H1 (cell line): ENCODE results near the gene LY6G5B. TPM values are rescaled to one million over a fixed set of nuclear protein-coding genes. Genes with fewer than 3 reads are reported as not detected.

Experiments
- CTCF ChIA-PET: fragments of 300-600 bp; sonication (Branson Sonifier 250); formaldehyde crosslinking; loops from one replicate; lab custom pipeline; 2021; ENCODE audit not compliant: partially characterized antibody; lab: Charles Lee
- POLR2A ChIA-PET: fragments of 300-600 bp; sonication (Branson Sonifier 250); formaldehyde crosslinking; loops from one replicate; lab custom pipeline; 2021; ENCODE audit warnings: inconsistent platforms; ENCODE audit not compliant: partially characterized antibody; lab: Charles Lee
- DNase-seq, 2 experiments: peaks; one replicate each; pipeline versions ENCODE4 v3.0.0 to v3.0.0-alpha.2; 2010 to 2022; ENCODE audit warnings: low spot score in 2 of 2, low read depth in 1 of 2, mixed read lengths in 1 of 2
- FAIRE-seq: peaks from 2 replicates; lab custom pipeline; 2011; peaks lifted over from hg19 to GRCh38; lab: Jason Lieb, UNC
- H2AFZ ChIP-seq: 2 replicates; pipeline ENCODE4 v1.8.1; 2012; ENCODE audit warnings: low read length, inconsistent platforms
- H2AK5ac ChIP-seq: 2 replicates; pipeline ENCODE4 v1.6.1; 2013; ENCODE audit warnings: low read depth, low read length
- H2BK120ac ChIP-seq: replicated peaks from 2 replicates; pipeline ENCODE3; 2013; ENCODE audit warnings: low read depth, low read length, inconsistent platforms
- H2BK12ac ChIP-seq: 2 replicates; pipeline ENCODE4 v1.6.1; 2013; ENCODE audit warnings: low read depth, low read length
- H2BK15ac ChIP-seq: 2 replicates; pipeline ENCODE4 v1.6.1; 2013; ENCODE audit warnings: low read length
- H2BK20ac ChIP-seq: 2 replicates; pipeline ENCODE4 v1.6.1; 2013; ENCODE audit warnings: low read length
- H2BK5ac ChIP-seq: 2 replicates; pipeline ENCODE4 v1.6.1; 2013; ENCODE audit warnings: low read depth, low read length
- H3K14ac ChIP-seq: 2 replicates; pipeline ENCODE4 v1.6.1; 2013; ENCODE audit warnings: inconsistent platforms; ENCODE audit not compliant: insufficient read length
- H3K18ac ChIP-seq: 2 replicates; pipeline ENCODE4 v1.6.1; 2013; ENCODE audit warnings: low read length; ENCODE audit errors: extremely low read depth
- H3K23ac ChIP-seq: 2 replicates; pipeline ENCODE4 v1.6.1; 2013; ENCODE audit warnings: inconsistent platforms; ENCODE audit not compliant: insufficient read length
- H3K23me2 ChIP-seq: 2 replicates; pipeline ENCODE4 v1.6.1; 2013; ENCODE audit warnings: low read depth, low read length
- H3K27ac ChIP-seq: 2 replicates; pipeline ENCODE4 v1.6.1; 2011; ENCODE audit warnings: low read depth, low read length, inconsistent platforms
- H3K27me3 ChIP-seq, 4 experiments: replicated peaks in 1 of 4; 1 replicate in 1 of 4; 2 replicates in 3 of 4; pipeline versions ENCODE4 v1.6.1 to v1.8.1; 2011 to 2013; ENCODE audit warnings: low read length in 3 of 4, mild to moderate bottlenecking in 3 of 4, inconsistent platforms in 2 of 4, mixed read lengths in 2 of 4, moderate library complexity in 1 of 4; ENCODE audit not compliant: control insufficient read depth in 3 of 4, insufficient read depth in 3 of 4; ENCODE audit errors: extremely low read depth in 1 of 4
- H3K36me3 ChIP-seq, 4 experiments: 2 replicates each; pipeline versions ENCODE4 v1.6.1 to v1.8.1; 2011 to 2013; ENCODE audit warnings: mild to moderate bottlenecking in 4 of 4, low read length in 3 of 4, moderate library complexity in 2 of 4, control low read depth in 1 of 4, inconsistent platforms in 1 of 4; ENCODE audit not compliant: insufficient read depth in 4 of 4, control insufficient read depth in 2 of 4
- H3K4ac ChIP-seq: replicated peaks from 2 replicates; pipeline ENCODE3; 2013; ENCODE audit warnings: low read length, low read depth, mixed read lengths, inconsistent platforms; ENCODE audit not compliant: insufficient read length
- H3K4me1 ChIP-seq, 4 experiments: replicated peaks in 1 of 4; 1 replicate in 1 of 4; 2 replicates in 3 of 4; pipeline versions ENCODE4 v1.6.1 to v1.8.1; 2011 to 2013; ENCODE audit warnings: low read length in 3 of 4, inconsistent platforms in 2 of 4, mixed read lengths in 1 of 4; ENCODE audit not compliant: insufficient read depth in 4 of 4, control insufficient read depth in 3 of 4
- H3K4me2 ChIP-seq, 2 experiments: 2 replicates each; pipeline versions ENCODE4 v1.6.1 to v1.8.1; 2011 to 2013; ENCODE audit warnings: low read depth in 2 of 2, low read length in 2 of 2, control low read depth in 1 of 2, inconsistent platforms in 1 of 2, mild to moderate bottlenecking in 1 of 2; ENCODE audit not compliant: insufficient read depth in 1 of 2
- H3K4me3 ChIP-seq, 4 experiments: fragments of 200-600, 300-600 bp in 1 of 4; sonication (generic), shearing (Covaris generic), sonication (Bioruptor Twin) in 1 of 4; 2 replicates each; pipeline versions ENCODE4 v1.5.1 to v1.8.1; 2011 to 2016; ENCODE audit warnings: low read length in 4 of 4, low read depth in 3 of 4, control low read depth in 2 of 4, inconsistent platforms in 2 of 4, mild to moderate bottlenecking in 2 of 4, mixed read lengths in 1 of 4, moderate library complexity in 1 of 4; ENCODE audit not compliant: insufficient read depth in 2 of 4; ENCODE audit errors: extremely low read depth in 1 of 4
- H3K56ac ChIP-seq: replicated peaks from 2 replicates; pipeline ENCODE3; 2013; ENCODE audit warnings: low read depth, mild to moderate bottlenecking, mixed read lengths, low read length, inconsistent platforms; ENCODE audit not compliant: insufficient read length
- H3K79me1 ChIP-seq: 2 replicates; pipeline ENCODE4 v1.6.1; 2013; ENCODE audit warnings: low read depth, low read length, control low read depth
- H3K79me2 ChIP-seq, 2 experiments: 2 replicates each; pipeline versions ENCODE4 v1.6.1 to v1.8.1; 2012 to 2013; ENCODE audit warnings: low read length in 2 of 2, mild to moderate bottlenecking in 2 of 2, inconsistent platforms in 1 of 2; ENCODE audit not compliant: insufficient read depth in 2 of 2, control insufficient read depth in 1 of 2
- H3K9ac ChIP-seq, 4 experiments: replicated peaks in 1 of 4; 1 replicate in 1 of 4; 2 replicates in 3 of 4; pipeline versions ENCODE4 v1.6.1 to v1.8.1; 2011 to 2013; ENCODE audit warnings: low read depth in 3 of 4, low read length in 3 of 4, control low read depth in 2 of 4, mild to moderate bottlenecking in 2 of 4, moderate library complexity in 2 of 4, inconsistent platforms in 1 of 4; ENCODE audit errors: extremely low read depth in 1 of 4
- H3K9me3 ChIP-seq, 2 experiments: 2 replicates each; pipeline versions ENCODE4 v1.6.1 to v1.8.1; 2012 to 2013; ENCODE audit warnings: mild to moderate bottlenecking in 2 of 2, moderate library complexity in 2 of 2, control low read depth in 1 of 2, inconsistent platforms in 1 of 2, low read depth in 1 of 2, low read length in 1 of 2, mixed read lengths in 1 of 2; ENCODE audit not compliant: insufficient read depth in 2 of 2
- H4K20me1 ChIP-seq, 2 experiments: replicated peaks in 1 of 2; 2 replicates each; pipeline versions ENCODE3 to v1.8.1; 2011 to 2013; ENCODE audit warnings: inconsistent platforms in 2 of 2, low read length in 2 of 2, mild to moderate bottlenecking in 1 of 2; ENCODE audit not compliant: insufficient read depth in 2 of 2, control insufficient read depth in 1 of 2
- H4K5ac ChIP-seq: 2 replicates; pipeline ENCODE4 v1.6.1; 2013; ENCODE audit warnings: low read length, low read depth, mixed read lengths, inconsistent platforms; ENCODE audit not compliant: insufficient read length
- H4K8ac ChIP-seq: 2 replicates; pipeline ENCODE4 v1.8.0; 2013; ENCODE audit warnings: mild to moderate bottlenecking, moderate library complexity, low read length, inconsistent platforms; ENCODE audit not compliant: insufficient read depth; ENCODE audit errors: extremely low read depth
- H4K91ac ChIP-seq: replicated peaks from 2 replicates; pipeline ENCODE3; 2013; ENCODE audit warnings: low read length, mixed read lengths, inconsistent platforms; ENCODE audit not compliant: insufficient read length
- KDM4A ChIP-seq: IDR thresholded peaks from one replicate; pipeline ENCODE4 v1.7.1; 2012; ENCODE audit warnings: low read depth, mild to moderate bottlenecking, moderate library complexity, low read length, inconsistent platforms; ENCODE audit not compliant: severe bottlenecking
- POLR2A ChIP-seq, 2 experiments: IDR thresholded peaks; 1 replicate in 1 of 2; 2 replicates in 1 of 2; pipeline ENCODE4 v1.6.1; 2011; ENCODE audit warnings: low read depth in 2 of 2, low read length in 2 of 2, mild to moderate bottlenecking in 2 of 2; ENCODE audit errors: control extremely low read depth in 1 of 2
- POLR2AphosphoS5 ChIP-seq: IDR thresholded peaks from 2 replicates; pipeline ENCODE4 v1.6.1; 2011; ENCODE audit warnings: low read depth, low read length
- WGBS, 2 experiments: shearing (Covaris generic) in 1 of 2; methylation state at CpG; one replicate each; pipeline versions ENCODE4 v1.1.6 to v1.1.7; 2013 to 2015; ENCODE audit warnings: low lambda C conversion rate in 2 of 2, mixed read lengths in 2 of 2, inconsistent platforms in 1 of 2, low coverage in 1 of 2, missing lambda C conversion rate in 1 of 2; ENCODE audit not compliant: insufficient replicate concordance in 2 of 2, insufficient coverage in 1 of 2, insufficient read length in 1 of 2; ENCODE audit errors: extremely low coverage in 1 of 2, missing lambda C conversion rate in 1 of 2; 5-methylcytosine and 5-hydroxymethylcytosine counted together
- polyA plus RNA-seq, 7 experiments: library from polyadenylated mRNA; depleted of rRNA in 3 of 7; stranded (reverse) in 5 of 7; unstranded in 2 of 7; fragments of >200 nt in 5 of 7; fragments of 200-250 nt in 2 of 7; gene quantifications; 1 replicate in 5 of 7; 2 replicates in 1 of 7; 4 replicates in 1 of 7; pipeline versions ENCODE4 v1.2.1 to v1.2.3, GENCODE V29; 2011 to 2013; ENCODE audit warnings: missing spikeins in 2 of 7, mixed read lengths in 2 of 7
- total RNA-seq: library from RNA; stranded (reverse); fragmentation: NEBNext Ultra II Directional; extraction: Animal tissue kit (Norgen Biotek cat#: 25700); gene quantifications from 2 replicates; pipeline ENCODE4 v1.2.1, GENCODE V29; 2021

The LY6G5B gene
- total and polyA plus RNA-seq, 2 of the 8 experiments (the other 6 are each of a cell fraction or from before 2014, with no cell fraction given) = 10.6 to 12.6 TPM

DNA sequence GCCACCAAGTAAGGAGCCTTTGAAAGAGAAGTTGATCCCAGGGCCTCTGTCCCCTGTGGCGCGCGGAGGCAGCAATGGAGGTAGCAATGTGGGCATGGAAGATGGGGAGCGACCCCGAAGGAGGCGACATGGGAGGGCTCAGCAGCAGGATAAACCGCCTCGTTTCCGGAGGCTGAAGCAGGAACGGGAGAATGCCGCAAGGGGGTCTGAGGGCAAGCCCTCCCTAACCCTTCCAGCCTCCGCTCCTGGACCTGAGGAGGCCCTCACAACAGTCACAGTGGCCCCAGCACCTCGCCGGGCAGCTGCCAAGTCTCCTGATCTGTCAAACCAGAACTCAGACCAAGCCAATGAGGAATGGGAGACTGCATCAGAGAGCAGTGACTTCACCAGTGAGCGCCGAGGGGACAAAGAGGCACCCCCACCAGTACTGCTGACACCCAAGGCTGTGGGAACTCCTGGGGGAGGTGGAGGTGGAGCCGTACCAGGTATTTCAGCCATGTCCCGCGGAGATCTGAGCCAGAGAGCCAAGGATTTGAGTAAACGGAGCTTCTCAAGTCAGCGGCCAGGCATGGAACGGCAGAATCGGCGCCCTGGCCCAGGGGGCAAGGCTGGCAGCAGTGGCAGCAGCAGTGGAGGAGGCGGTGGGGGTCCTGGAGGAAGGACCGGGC lies 37.4 kb upstream of the LY6G5B start:
- Histone ChIP-seq H3K23me2 (no peaks in the 10 kb centered on the region), H3K36me3 (peaks cover 80 to 100% (median 96%) of the 10 kb centered on the region in 4 experiments), H3K27ac (0 out of 2 replicates have a peak overlapping the region, but pooled peaks have one; percentile 23), H3K79me2 (no peaks in the 10 kb centered on the region; a peak in 1 of 4 replicates), H3K4me2 (no peak overlapping the region), H4K5ac (no peak overlapping the region), H3K4ac (no peak overlapping the region), H3K27me3 (no peaks in the 10 kb centered on the region), H2BK15ac (no peak overlapping the region), H3K4me1 (no peaks in the 10 kb centered on the region), H2BK120ac (no peak overlapping the region), H2BK5ac (no peak overlapping the region), H3K79me1 (peaks cover 11% of the 10 kb centered on the region; the same call in 1 of the 2 replicates), H3K18ac (no peak overlapping the region), H2AFZ (no peak overlapping the region), H3K9me3 (no peaks in the 10 kb centered on the region), H2BK12ac (no peak overlapping the region), H4K20me1 (peaks cover 16 to 22% of the 10 kb centered on the region in 2 experiments), H2AK5ac (no peak overlapping the region), H3K14ac (no peak overlapping the region), H3K56ac (no peak overlapping the region), H3K9ac (no peak overlapping the region), H2BK20ac (no peak overlapping the region), H3K4me3 (no peak overlapping the region), H4K8ac (peak overlapping the region; percentile 51; the same call in 1 of the 2 replicates), H3K23ac (no peak overlapping the region), H4K91ac (no peak overlapping the region)
- WGBS, 2 experiments = 94% methylated on average over 26 of the region's 26 CpGs; no CpG with 5 or more reads in 1 of the 2 experiments
- DNase-seq = no peak
- no peak for FAIRE-seq
- TF ChIP-seq POLR2A (IDR thresholded peaks at IDR 0.05; ENCODE audit: control extremely low read depth in 1 of 2, low read depth in 2 of 2, low read length in 2 of 2) (peak in 1 of 2 experiments; percentile 42; a peak in 1 of 3 replicates), KDM4A (no peak), POLR2AphosphoS5 (peak; percentile 69)
- ChIA-PET CTCF (no interaction called here), POLR2A (interaction anchor here (0.8 to 34.9 kb wide), 4 partner anchors 7 to 59 kb away, joined by 3 to 883 read pairs (median 376); partner anchors contain the start of genes APOM, BAG6, C6orf47 and CSNK2B)
